PFSK-1 (cell line): ENCODE measurements around the gene ARHGEF12.

Experiments
- FOXP2 ChIP-seq: optimal IDR thresholded peaks from 2 replicates; pipeline ENCODE3; 2011; ENCODE audit warnings: borderline replicate concordance, control low read depth, inconsistent platforms; ENCODE audit not compliant: insufficient read depth; ENCODE audit errors: extremely low read length, extremely low read depth
- POLR2AphosphoS5 ChIP-seq: IDR thresholded peaks from 2 replicates; pipeline ENCODE4 v1.6.1; 2012; ENCODE audit warnings: low read depth, mild to moderate bottlenecking, control low read depth, low read length, moderate library complexity
- REST ChIP-seq, 2 experiments: IDR thresholded peaks; 2 replicates each; pipeline versions ENCODE4 v1.6.1 to v1.8.0; 2011 to 2012; ENCODE audit warnings: low read depth in 2 of 2, low read length in 2 of 2, control low read depth in 1 of 2, inconsistent platforms in 1 of 2, mild to moderate bottlenecking in 1 of 2, moderate library complexity in 1 of 2; ENCODE audit not compliant: insufficient read depth in 1 of 2
- SIN3A ChIP-seq: IDR thresholded peaks from 2 replicates; pipeline ENCODE4 v1.6.1; 2012; ENCODE audit warnings: mild to moderate bottlenecking, low read length, moderate library complexity, borderline replicate concordance; ENCODE audit not compliant: insufficient read depth
- TAF1 ChIP-seq: IDR thresholded peaks from 2 replicates; pipeline ENCODE4 v1.6.1; 2012; ENCODE audit warnings: low read length, control low read depth, borderline replicate concordance; ENCODE audit not compliant: insufficient read depth

ARHGEF12 gene

DNA sequence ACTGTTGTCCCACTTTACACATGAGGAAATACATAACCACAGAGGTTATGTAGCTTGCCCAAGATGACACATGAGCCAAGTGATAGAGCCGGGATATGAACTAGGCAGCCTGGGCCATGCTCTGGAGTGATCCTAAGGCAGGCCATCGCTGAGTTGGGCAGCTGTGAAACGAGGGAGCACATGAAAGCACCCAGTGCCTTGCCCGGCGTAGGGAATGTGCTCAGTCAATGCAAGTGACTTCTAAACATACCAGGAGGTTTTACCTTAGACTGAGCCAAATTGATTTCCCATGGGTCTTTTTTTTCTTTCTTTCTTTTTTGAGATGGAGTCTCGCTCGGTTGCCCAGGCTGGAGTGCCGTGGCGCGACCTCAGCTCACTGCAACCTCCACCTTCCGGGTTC lies 185.8 kb downstream of the ARHGEF12 start:
- TF ChIP-seq POLR2AphosphoS5 (no peak), FOXP2 (no peak), TAF1 (no peak), REST (IDR thresholded peaks at IDR 0.05; ENCODE audit: insufficient read depth in 1 of 2, low read depth in 2 of 2, low read length in 2 of 2) (no peak), SIN3A (no peak)

DNA sequence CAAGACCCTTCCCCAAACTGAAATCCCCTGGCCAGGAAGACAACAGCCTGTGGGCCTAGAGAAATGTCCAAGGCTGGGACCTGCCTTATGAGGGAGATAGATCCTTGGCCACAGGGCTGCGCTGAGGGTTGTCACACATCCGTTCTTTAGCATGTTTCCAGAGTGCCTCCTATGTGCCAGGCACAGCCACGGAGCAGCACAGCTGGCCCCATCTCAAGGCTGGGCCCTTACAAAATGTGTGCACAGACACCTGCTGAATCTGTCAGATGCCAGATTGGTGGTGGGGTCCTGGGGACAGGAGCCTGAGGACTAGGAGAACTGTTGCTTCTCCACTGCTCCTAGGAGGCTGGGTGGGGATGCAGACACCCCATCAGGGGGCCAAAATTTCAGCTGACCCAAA lies 186.5 kb downstream of the ARHGEF12 start:
- TF ChIP-seq FOXP2 (no peak), REST (IDR thresholded peaks at IDR 0.05; ENCODE audit: insufficient read depth in 1 of 2, low read depth in 2 of 2, low read length in 2 of 2) (no peak), SIN3A (no peak), POLR2AphosphoS5 (no peak), TAF1 (no peak)

GRCh38 chr11:120523196-120523595 lies 187.0 kb downstream of the ARHGEF12 start:
- no peak for TF ChIP-seq POLR2AphosphoS5
- no peak for TF ChIP-seq REST (IDR thresholded peaks at IDR 0.05; ENCODE audit: insufficient read depth in 1 of 2, low read depth in 2 of 2, low read length in 2 of 2)
- no peak for TF ChIP-seq FOXP2
- TF ChIP-seq TAF1 = no peak
- TF ChIP-seq SIN3A = no peak

DNA sequence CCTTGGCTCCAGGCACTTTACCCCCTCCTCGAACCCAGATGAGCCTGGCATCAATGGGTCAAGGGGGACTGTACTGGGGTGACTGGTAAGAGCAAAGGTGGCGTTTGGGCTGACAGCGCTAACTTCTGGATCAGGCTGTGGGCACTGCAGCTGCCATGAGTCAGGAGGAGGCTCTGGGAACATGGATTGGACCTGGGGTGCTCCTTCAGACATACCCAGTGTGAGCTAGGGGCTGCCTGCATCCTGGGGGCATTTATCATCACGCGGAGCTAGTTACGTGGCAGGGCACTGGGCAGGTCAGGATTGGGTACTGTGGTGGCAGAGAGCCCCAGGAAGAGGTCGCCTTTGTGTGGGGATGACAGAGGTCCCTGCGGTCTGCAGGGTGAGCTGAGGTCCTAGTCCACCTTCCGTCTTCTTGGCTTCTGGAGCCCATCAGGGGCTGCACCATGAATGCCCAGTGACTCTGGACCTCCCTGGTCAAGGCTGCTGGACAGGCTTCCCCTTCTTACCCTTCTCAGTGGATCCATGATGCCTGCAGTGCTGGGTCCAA lies 188.4 kb downstream of the ARHGEF12 start:
- TF ChIP-seq TAF1 (no peak), SIN3A (no peak), POLR2AphosphoS5 (no peak), FOXP2 (no peak), REST (IDR thresholded peaks at IDR 0.05; ENCODE audit: insufficient read depth in 1 of 2, low read depth in 2 of 2, low read length in 2 of 2) (no peak)
